Fibroblast of lung (primary cell): ENCODE measurements around the gene ZNF512.

Experiments
- EZH2 ChIP-seq: IDR thresholded peaks from 2 replicates; pipeline ENCODE4 v1.5.1; 2012; ENCODE audit warnings: low read length, control low read depth, mild to moderate bottlenecking; ENCODE audit errors: missing control alignments
- TF ChIP-seq, protein P1 (sequence below), 2 donors: IDR thresholded peaks in 1 of 2; conservative IDR thresholded peaks in 1 of 2; 1 replicate in 1 of 2; 2 replicates in 1 of 2; pipeline ENCODE4 v1.5.1; 2011 to 2012; ENCODE audit warnings: low read length in 2 of 2, control low read depth in 1 of 2, inconsistent platforms in 1 of 2, low read depth in 1 of 2, mild to moderate bottlenecking in 1 of 2

DNA sequence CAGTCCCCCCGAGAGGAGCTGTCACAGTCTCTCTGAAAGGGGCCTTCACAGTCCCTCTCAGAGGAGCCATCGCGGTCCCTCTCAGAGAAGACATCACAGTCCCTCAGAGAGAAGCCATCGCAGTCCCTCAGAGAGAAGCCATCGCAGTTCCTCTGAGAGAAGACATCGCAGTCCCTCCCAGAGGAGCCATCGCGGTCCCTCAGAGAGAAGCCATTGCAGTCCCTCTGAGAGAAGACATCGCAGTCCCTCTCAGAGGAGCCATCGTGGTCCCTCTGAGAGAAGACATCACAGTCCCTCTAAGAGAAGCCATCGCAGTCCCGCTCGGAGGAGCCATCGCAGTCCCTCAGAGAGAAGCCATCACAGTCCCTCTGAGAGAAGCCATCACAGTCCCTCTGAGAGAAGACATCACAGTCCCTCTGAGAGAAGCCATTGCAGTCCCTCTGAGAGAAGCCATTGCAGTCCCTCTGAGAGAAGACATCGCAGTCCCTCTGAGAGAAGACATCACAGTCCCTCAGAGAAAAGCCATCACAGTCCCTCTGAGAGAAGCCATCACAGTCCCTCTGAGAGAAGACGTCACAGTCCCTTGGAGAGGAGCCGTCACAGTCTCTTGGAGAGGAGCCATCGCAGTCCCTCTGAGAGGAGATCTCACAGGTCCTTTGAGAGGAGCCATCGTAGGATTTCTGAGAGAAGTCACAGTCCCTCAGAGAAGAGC, 1.3 kb upstream of the ZNF512 start:
- TF ChIP-seq, protein P1, sequence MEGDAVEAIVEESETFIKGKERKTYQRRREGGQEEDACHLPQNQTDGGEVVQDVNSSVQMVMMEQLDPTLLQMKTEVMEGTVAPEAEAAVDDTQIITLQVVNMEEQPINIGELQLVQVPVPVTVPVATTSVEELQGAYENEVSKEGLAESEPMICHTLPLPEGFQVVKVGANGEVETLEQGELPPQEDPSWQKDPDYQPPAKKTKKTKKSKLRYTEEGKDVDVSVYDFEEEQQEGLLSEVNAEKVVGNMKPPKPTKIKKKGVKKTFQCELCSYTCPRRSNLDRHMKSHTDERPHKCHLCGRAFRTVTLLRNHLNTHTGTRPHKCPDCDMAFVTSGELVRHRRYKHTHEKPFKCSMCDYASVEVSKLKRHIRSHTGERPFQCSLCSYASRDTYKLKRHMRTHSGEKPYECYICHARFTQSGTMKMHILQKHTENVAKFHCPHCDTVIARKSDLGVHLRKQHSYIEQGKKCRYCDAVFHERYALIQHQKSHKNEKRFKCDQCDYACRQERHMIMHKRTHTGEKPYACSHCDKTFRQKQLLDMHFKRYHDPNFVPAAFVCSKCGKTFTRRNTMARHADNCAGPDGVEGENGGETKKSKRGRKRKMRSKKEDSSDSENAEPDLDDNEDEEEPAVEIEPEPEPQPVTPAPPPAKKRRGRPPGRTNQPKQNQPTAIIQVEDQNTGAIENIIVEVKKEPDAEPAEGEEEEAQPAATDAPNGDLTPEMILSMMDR (conservative IDR thresholded peaks at IDR 0.05 in 1 of 2, IDR thresholded peaks at IDR 0.05 in 1 of 2; ENCODE audit: low read depth in 1 of 2, low read length in 2 of 2), result no peak
- TF ChIP-seq EZH2, result no peak
